T-cell (primary cell): ENCODE data around the gene EIF4E3. TPM values are rescaled to one million over a fixed set of nuclear protein-coding genes. Genes with fewer than 3 reads are reported as not detected.

Experiments used
- ATAC-seq, 4 experiments: fragments of 200-7000 bp in 3 of 4; fragments of 150-1000 bp in 1 of 4; cut with Tn5 transposase; replicated peaks in 1 of 4; 1 replicate in 3 of 4; 2 replicates in 1 of 4; pipeline ENCODE4 v1.10.0; 2021; ENCODE audit warnings: moderate library complexity in 3 of 4, mild to moderate bottlenecking in 2 of 4, moderate number of reproducible peaks in 1 of 4
- CTCF ChIA-PET, 2 donors: fragments of 300-600 bp; sonication (Branson Sonifier 250); formaldehyde crosslinking; loops; one replicate each; lab custom pipeline; 2022; ENCODE audit warnings: antibody characterized with exemption in 2 of 2; lab: Charles Lee
- POLR2A ChIA-PET, 2 donors: fragments of 300-600 bp; sonication (Branson Sonifier 250); formaldehyde crosslinking; loops; one replicate each; lab custom pipeline; 2022; ENCODE audit warnings: antibody characterized with exemption in 2 of 2; lab: Charles Lee
- DNase-seq, 35 experiments: peaks; one replicate each; pipeline versions ENCODE4 v3.0.0 to v3.0.0-alpha.2; 2013 to 2023
- H3K27ac ChIP-seq: one replicate; pipeline ENCODE4 v1.5.1; 2013; ENCODE audit warnings: low read length
- H3K27me3 ChIP-seq, 2 experiments: replicated peaks in 1 of 2; 1 replicate in 1 of 2; 2 replicates in 1 of 2; pipeline versions ENCODE4 v1.6.1 to v1.7.0; 2013; ENCODE audit warnings: low read length in 1 of 2, mixed read lengths in 1 of 2; ENCODE audit not compliant: control insufficient read depth in 2 of 2, insufficient read depth in 2 of 2; ENCODE audit errors: extremely low read depth in 1 of 2
- H3K36me3 ChIP-seq, 2 donors: 1 replicate in 1 of 2; 2 replicates in 1 of 2; pipeline versions ENCODE4 v1.6.1 to v1.7.0; 2013; ENCODE audit warnings: low read length in 1 of 2; ENCODE audit not compliant: control insufficient read depth in 2 of 2, insufficient read depth in 1 of 2; ENCODE audit errors: extremely low read depth in 1 of 2
- H3K4me1 ChIP-seq, 2 experiments: 1 replicate in 1 of 2; 2 replicates in 1 of 2; pipeline versions ENCODE4 v1.6.1 to v1.7.0; 2013; ENCODE audit warnings: low read length in 2 of 2, mixed read lengths in 1 of 2; ENCODE audit not compliant: insufficient read depth in 2 of 2, control insufficient read depth in 1 of 2; ENCODE audit errors: extremely low read depth in 1 of 2
- H3K4me3 ChIP-seq, 2 donors: 1 replicate in 1 of 2; 2 replicates in 1 of 2; pipeline versions ENCODE4 v1.5.1 to v1.7.0; 2013; ENCODE audit warnings: mild to moderate bottlenecking in 2 of 2, low read length in 1 of 2, moderate library complexity in 1 of 2; ENCODE audit not compliant: control insufficient read depth in 1 of 2; ENCODE audit errors: extremely low read depth in 1 of 2
- H3K9me3 ChIP-seq: 2 replicates; pipeline ENCODE4 v1.7.0; 2013
- H3K27ac Mint-ChIP-seq, 2 donors: one replicate each; pipeline ENCODE4 v1.8.0; 2020 to 2021; ENCODE audit warnings: mild to moderate bottlenecking in 2 of 2, mixed read lengths in 2 of 2
- H3K27me3 Mint-ChIP-seq, 2 donors: one replicate each; pipeline ENCODE4 v1.8.0; 2021 to 2022; ENCODE audit warnings: mixed read lengths in 2 of 2
- H3K36me3 Mint-ChIP-seq: one replicate; pipeline ENCODE4 v1.8.0; 2021; ENCODE audit warnings: mixed read lengths
- H3K4me1 Mint-ChIP-seq, 3 donors: one replicate each; pipeline ENCODE4 v1.8.0; 2020 to 2022; ENCODE audit warnings: mixed read lengths in 3 of 3, mild to moderate bottlenecking in 1 of 3
- H3K4me3 Mint-ChIP-seq, 3 donors: one replicate each; pipeline ENCODE4 v1.8.0; 2020 to 2022; ENCODE audit warnings: mild to moderate bottlenecking in 3 of 3, mixed read lengths in 3 of 3, moderate library complexity in 3 of 3
- H3K9me3 Mint-ChIP-seq, 3 donors: one replicate each; pipeline ENCODE4 v1.8.0; 2020 to 2022; ENCODE audit warnings: mixed read lengths in 3 of 3
- WGBS: methylation state at CpG from one replicate; pipeline ENCODE4 v1.1.5; 2013; ENCODE audit warnings: missing lambda C conversion rate; ENCODE audit not compliant: insufficient coverage; 5-methylcytosine and 5-hydroxymethylcytosine counted together
- total RNA-seq, 35 experiments: library from RNA in 6 of 35; stranded (reverse) in 6 of 35; fragments of 120-200 nt in 1 of 35; gene quantifications; one replicate each; pipeline versions ENCODE4 v1.2.1 to v1.2.4 and lab custom pipeline; 2013 to 2026

EIF4E3 gene
- total RNA-seq, 5 donors from 2014 or later (not counting 1 experiment from before 2014, with no cell fraction given), result 32.3 to 62.5 (median 58.6) TPM

DNA sequence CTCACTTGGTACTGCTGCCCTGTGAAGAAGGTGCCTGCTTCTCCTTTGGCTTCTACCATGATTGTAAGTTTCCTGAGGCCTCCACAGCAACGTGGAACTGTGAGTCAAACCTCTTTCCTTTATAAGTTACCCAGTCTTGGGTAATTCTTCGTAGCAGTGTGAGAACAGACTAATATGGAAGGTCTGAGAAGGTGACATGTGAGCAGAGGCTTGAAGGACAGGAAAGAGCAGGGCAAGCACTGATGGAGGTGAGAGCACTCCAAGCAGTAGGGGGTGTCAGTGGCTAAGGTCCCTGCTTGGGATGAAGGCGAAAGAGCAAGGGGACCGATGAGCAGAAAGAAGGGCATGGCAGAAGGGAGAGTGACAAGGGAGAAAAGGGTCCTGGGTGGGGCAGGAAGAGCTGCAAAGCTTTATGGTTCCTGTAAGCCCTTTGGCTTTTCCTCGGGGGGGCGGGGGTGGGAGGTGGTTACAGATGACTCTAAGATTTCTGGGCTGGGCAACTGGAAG is 3.5 kb downstream of the EIF4E3 start:
- POLR2A ChIA-PET, result interaction anchor here in 1 of 2 donors (0.6 kb wide), 3 partner anchors 591 to 743 kb away, joined by 3 to 13 read pairs (median 4); no protein-coding TSS in a partner anchor

DNA sequence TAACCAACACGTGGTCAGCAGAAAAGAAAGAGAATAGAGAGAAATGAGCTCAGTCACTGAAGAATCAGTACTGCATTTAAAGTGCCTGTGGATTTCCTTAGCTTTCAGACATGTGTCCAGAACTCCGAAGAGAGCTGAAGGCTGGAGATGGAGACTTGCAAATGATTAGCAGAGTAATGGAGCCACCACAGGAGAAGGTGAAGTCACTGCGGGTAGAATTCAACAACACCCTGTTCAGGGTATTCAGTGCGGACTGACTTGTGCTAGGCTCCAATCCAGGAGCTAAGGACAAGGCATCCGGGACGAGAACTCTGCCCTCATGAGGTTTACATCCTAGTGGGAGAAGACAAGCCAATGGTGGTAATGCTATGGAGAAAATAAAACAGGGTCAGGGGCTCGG is 4.2 kb downstream of the EIF4E3 start:
- Histone ChIP-seq H3K27ac (peak overlapping the region; percentile 80), H3K27me3 (no peaks in the 10 kb centered on the region), H3K4me1 (peaks cover 34 to 57% of the 10 kb centered on the region in 2 experiments), H3K4me3 (no peak overlapping the region), H3K9me3 (no peaks in the 10 kb centered on the region), H3K36me3 (peaks cover 0 to 7% of the 10 kb centered on the region in 2 donors)
- H3K9me3 Mint-ChIP-seq, result no peaks in the 10 kb centered on the region
- 93% methylated on average over 6 of the region's 7 CpGs for WGBS
- H3K27me3 Mint-ChIP-seq, result no peaks in the 10 kb centered on the region
- H3K36me3 Mint-ChIP-seq, result peaks cover 16% of the 10 kb centered on the region
- ChIA-PET POLR2A (no interaction called here), CTCF (interaction anchor here in 1 of 2 donors (0.5 to 1.1 kb wide), 2 partner anchors 9 to 936 kb away, joined by 3 to 6 read pairs; no protein-coding TSS in a partner anchor)
- DNase-seq (no peak), ATAC-seq (no peak)
- peaks cover 75 to 84% (median 84%) of the 10 kb centered on the region in 3 donors for H3K4me1 Mint-ChIP-seq
- peak overlapping the region; percentile 94 to 96 for H3K27ac Mint-ChIP-seq
- H3K4me3 Mint-ChIP-seq, result peak overlapping the region; percentile 68 to 96 (median 72)

More for the DNA sequence above, 3.5 kb downstream of the EIF4E3 start:
- 17% methylated on average over 3 of the region's 6 CpGs for WGBS
- peaks cover 16% of the 10 kb centered on the region for H3K36me3 Mint-ChIP-seq
- no peaks in the 10 kb centered on the region for H3K9me3 ChIP-seq
- CTCF ChIA-PET, result interaction anchor here (0.5 to 3.4 kb wide), 4 partner anchors 8 to 935 kb away, joined by 3 to 13 read pairs (median 4); no protein-coding TSS in a partner anchor
- H3K27me3 Mint-ChIP-seq, result no peaks in the 10 kb centered on the region
- peak overlapping the region; percentile 94 to 96 for H3K27ac Mint-ChIP-seq
- H3K4me3 ChIP-seq, result peak overlapping the region in 1 of 2 donors; percentile 10
- peaks cover 0 to 7% of the 10 kb centered on the region in 2 donors for H3K36me3 ChIP-seq
- peaks cover 38 to 63% of the 10 kb centered on the region in 2 experiments for H3K4me1 ChIP-seq
- H3K4me3 Mint-ChIP-seq, result peak overlapping the region; percentile 68 to 96 (median 72)
- H3K9me3 Mint-ChIP-seq, result no peaks in the 10 kb centered on the region
- H3K27ac ChIP-seq, result peak overlapping the region; percentile 80
- peaks cover 77 to 84% (median 84%) of the 10 kb centered on the region in 3 donors for H3K4me1 Mint-ChIP-seq
- peak in 18 of 35 experiments; percentile 13 to 53 (median 30) for DNase-seq
- peak; percentile 32 to 41 (median 37) for ATAC-seq
- no peaks in the 10 kb centered on the region for H3K27me3 ChIP-seq

DNA sequence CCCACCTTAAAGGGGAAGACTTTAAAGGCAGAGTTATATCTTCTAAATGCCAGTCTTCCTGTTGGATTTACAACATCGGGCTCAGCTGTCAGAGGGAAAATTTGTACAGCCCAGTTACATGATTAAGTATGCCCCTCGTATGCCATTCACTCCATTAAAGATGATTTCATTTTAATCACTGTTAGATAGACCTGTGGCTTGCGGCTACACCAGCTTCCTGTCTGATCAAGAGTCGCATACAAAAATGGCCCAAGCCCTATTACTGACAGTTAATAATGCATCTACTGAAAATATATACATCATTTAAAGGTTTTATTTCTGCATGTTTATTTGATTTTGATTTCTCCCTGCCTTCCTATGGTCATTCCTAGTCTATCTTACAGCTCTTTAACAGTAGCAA is 7.1 kb downstream of the EIF4E3 start:
- no CpG with 5 or more reads among the region's 4 CpGs for WGBS
- H3K36me3 Mint-ChIP-seq, result peaks cover 16% of the 10 kb centered on the region
- ATAC-seq (peak in 2 of 4 experiments; percentile 41 to 59), DNase-seq (peak in 9 of 35 experiments; percentile 23 to 51 (median 27))
- no peaks in the 10 kb centered on the region for H3K9me3 ChIP-seq
- peak overlapping the region; percentile 30 for H3K27ac ChIP-seq
- ChIA-PET POLR2A (interaction anchor here in 1 of 2 donors (1.2 kb wide), 1 partner anchor 10 kb away, joined by 5 read pairs; no protein-coding TSS in a partner anchor), CTCF (interaction anchor here (0.6 to 0.8 kb wide), 3 partner anchors 11 to 16 kb away, joined by 3 to 5 read pairs (median 3); no protein-coding TSS in a partner anchor)
- H3K4me3 ChIP-seq, result no peak overlapping the region
- H3K27me3 Mint-ChIP-seq, result no peaks in the 10 kb centered on the region
- H3K9me3 Mint-ChIP-seq, result no peaks in the 10 kb centered on the region
- no peaks in the 10 kb centered on the region for H3K27me3 ChIP-seq
- H3K4me1 ChIP-seq, result peaks cover 26 to 47% of the 10 kb centered on the region in 2 experiments
- peak overlapping the region; percentile 10 to 52 (median 38) for H3K4me3 Mint-ChIP-seq
- H3K27ac Mint-ChIP-seq, result peak overlapping the region; percentile 80 to 85
- peaks cover 0 to 7% of the 10 kb centered on the region in 2 donors for H3K36me3 ChIP-seq
- peaks cover 95 to 96% (median 96%) of the 10 kb centered on the region in 3 donors for H3K4me1 Mint-ChIP-seq

DNA sequence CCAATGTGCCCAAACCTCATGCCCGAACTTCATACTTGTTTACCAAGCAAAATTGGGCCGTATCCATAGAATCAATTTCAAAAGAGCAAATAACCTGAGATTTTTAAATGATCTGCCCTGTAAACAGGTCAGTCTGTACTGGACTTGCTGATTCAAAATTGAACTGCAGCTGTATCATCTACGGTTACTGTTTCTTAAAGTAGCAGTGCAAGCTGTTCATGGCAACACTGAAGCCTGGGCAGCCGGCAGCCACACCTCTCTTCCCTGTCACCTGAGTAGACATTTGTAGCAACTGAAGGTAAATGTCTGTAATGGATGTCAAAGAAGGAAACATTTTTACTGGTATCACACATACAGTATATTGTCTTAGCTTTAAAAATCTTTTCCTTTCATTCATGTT is 10.6 kb downstream of the EIF4E3 start:
- no peak overlapping the region for H3K27ac ChIP-seq
- peaks cover 11% of the 10 kb centered on the region for H3K36me3 Mint-ChIP-seq
- peaks cover 95 to 99% (median 96%) of the 10 kb centered on the region in 3 donors for H3K4me1 Mint-ChIP-seq
- no peaks in the 10 kb centered on the region for H3K9me3 Mint-ChIP-seq
- WGBS, result 100% methylated on average over 3 of the region's 4 CpGs
- ATAC-seq, result no peak
- H3K9me3 ChIP-seq, result no peaks in the 10 kb centered on the region
- ChIA-PET POLR2A (no interaction called here), CTCF (interaction anchor here (0.6 to 0.9 kb wide), 2 partner anchors 10 to 1105 kb away, joined by 3 read pairs; no protein-coding TSS in a partner anchor)
- peaks cover 0 to 5% of the 10 kb centered on the region in 2 donors for H3K36me3 ChIP-seq
- no peak for DNase-seq
- no peaks in the 10 kb centered on the region for H3K27me3 Mint-ChIP-seq
- no peaks in the 10 kb centered on the region for H3K27me3 ChIP-seq
- peaks cover 15 to 23% of the 10 kb centered on the region in 2 experiments for H3K4me1 ChIP-seq
- H3K4me3 ChIP-seq, result no peak overlapping the region
- H3K4me3 Mint-ChIP-seq, result no peak overlapping the region
- H3K27ac Mint-ChIP-seq, result peak overlapping the region; percentile 0 to 30

DNA sequence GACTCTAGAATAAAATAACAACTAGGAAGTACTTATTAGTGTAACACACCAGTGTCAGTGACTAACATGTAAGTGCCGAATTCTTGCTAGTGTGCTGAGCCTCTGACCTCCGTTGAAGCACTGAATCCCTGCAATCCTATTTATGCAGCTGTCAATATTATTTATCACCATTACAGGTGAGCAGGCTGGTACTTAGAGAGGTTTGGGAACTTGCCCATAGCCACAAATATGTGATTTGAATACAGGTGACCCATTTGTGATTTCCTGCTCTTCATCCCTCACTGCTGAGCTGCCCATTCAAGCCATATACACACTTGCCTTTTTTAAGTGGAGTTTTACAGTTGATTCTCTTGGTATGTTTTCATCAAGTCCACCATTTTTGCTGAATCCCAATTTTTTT is 12.2 kb downstream of the EIF4E3 start:
- Histone ChIP-seq H3K27me3 (no peaks in the 10 kb centered on the region), H3K27ac (no peak overlapping the region), H3K4me3 (no peak overlapping the region), H3K4me1 (peaks cover 15 to 16% of the 10 kb centered on the region in 2 experiments), H3K36me3 (peaks cover 0 to 21% of the 10 kb centered on the region in 2 donors), H3K9me3 (no peaks in the 10 kb centered on the region)
- POLR2A ChIA-PET, result no interaction called here
- no peak for ATAC-seq
- DNase-seq, result no peak
- Mint-ChIP-seq H3K4me1 (peaks cover 93 to 96% (median 93%) of the 10 kb centered on the region in 3 donors), H3K36me3 (peaks cover 16% of the 10 kb centered on the region), H3K9me3 (no peaks in the 10 kb centered on the region), H3K27me3 (no peaks in the 10 kb centered on the region), H3K4me3 (no peak overlapping the region), H3K27ac (peak overlapping the region; percentile 44 to 49)
- CTCF ChIA-PET, result interaction anchor here in 1 of 2 donors (0.7 to 1.3 kb wide), 4 partner anchors 11 to 1107 kb away, joined by 3 to 5 read pairs (median 3); no protein-coding TSS in a partner anchor
- WGBS, result no CpG with 5 or more reads among the region's 2 CpGs

DNA sequence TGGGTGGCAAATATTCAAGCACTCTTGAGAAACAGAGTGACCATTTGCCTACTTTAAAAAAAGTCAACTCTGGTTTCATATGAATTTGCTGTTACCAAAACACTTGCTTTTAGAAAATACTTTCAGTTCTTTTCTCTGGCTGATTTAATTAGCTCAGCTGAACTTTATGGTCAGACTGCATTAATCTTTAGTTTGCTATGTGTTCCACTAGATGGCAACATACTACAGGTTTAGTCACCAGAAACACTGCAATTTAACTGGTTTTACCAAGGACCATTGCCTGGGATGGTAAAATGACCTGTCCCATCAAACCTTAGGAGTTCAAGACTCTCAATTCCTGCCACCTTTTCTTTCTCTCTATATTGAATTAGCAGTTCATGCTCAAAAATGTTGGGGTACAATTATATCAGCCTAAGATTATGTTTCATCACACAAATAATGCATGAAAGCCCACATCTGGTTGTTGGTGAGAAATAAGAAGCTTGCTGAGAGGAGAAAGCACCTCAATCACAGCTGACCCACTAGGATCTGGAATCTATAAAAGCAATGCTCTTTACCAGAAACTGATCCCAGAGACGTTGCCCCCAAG is 14.2 kb downstream of the EIF4E3 start:
- H3K4me1 ChIP-seq, result peaks cover 12 to 16% of the 10 kb centered on the region in 2 experiments
- Mint-ChIP-seq H3K9me3 (no peaks in the 10 kb centered on the region), H3K4me1 (peaks cover 76 to 92% (median 87%) of the 10 kb centered on the region in 3 donors), H3K27me3 (no peaks in the 10 kb centered on the region), H3K4me3 (no peak overlapping the region), H3K27ac (peak overlapping the region; percentile 15 to 62), H3K36me3 (peaks cover 28% of the 10 kb centered on the region)
- peak; percentile 59 to 73 (median 62) for ATAC-seq
- CTCF ChIA-PET, result interaction anchor here (0.5 to 2.4 kb wide), 30 partner anchors 8 to 1140 kb away, joined by 3 to 16 read pairs (median 4); no protein-coding TSS in a partner anchor
- peaks cover 0 to 28% of the 10 kb centered on the region in 2 donors for H3K36me3 ChIP-seq
- peak in 1 of 35 experiments; percentile 69 for DNase-seq
- H3K27me3 ChIP-seq, result no peaks in the 10 kb centered on the region
- POLR2A ChIA-PET, result no interaction called here
- H3K4me3 ChIP-seq, result no peak overlapping the region
- no peak overlapping the region for H3K27ac ChIP-seq
- whole genome bisulfite sequencing, result 30% methylated on average over 1 of the region's 1 CpG
- no peaks in the 10 kb centered on the region for H3K9me3 ChIP-seq
